ENCODE results near the gene BBC3.

The BBC3 gene

GRCh38 chr19:47236072-47236675, 5.2 kb upstream of the BBC3 start:
- FAIRE-seq (no peak), DNase-seq (ENCODE audit: extremely low spot score, insufficient read length, low read depth) (no peak)

- FAIRE-seq (peak; percentile 35), DNase-seq (ENCODE audit: extremely low spot score, insufficient read length, low read depth) (no peak)
Observed at GRCh38 chr19:47232422-47233211, 1.6 kb upstream of the BBC3 start.

- DNase-seq (ENCODE audit: extremely low spot score, insufficient read length, low read depth) (no peak), FAIRE-seq (peak; percentile 52)
Observed at GRCh38 chr19:47231215-47232054, 436 bp upstream of the BBC3 start.

GRCh38 chr19:47230054-47230920, 712 bp downstream of the BBC3 start:
- DNase-seq (ENCODE audit: extremely low spot score, insufficient read length, low read depth) (no peak), FAIRE-seq (no peak)

GRCh38 chr19:47229676-47230053, 1.3 kb downstream of the BBC3 start:
- no peak for DNase-seq (ENCODE audit: extremely low spot score, insufficient read length, low read depth)
- no peak for FAIRE-seq

- no peak for FAIRE-seq
Observed at GRCh38 chr19:47228937-47229675, 1.9 kb downstream of the BBC3 start.

GRCh38 chr19:47228168-47228936, 2.6 kb downstream of the BBC3 start:
- FAIRE-seq (no peak), DNase-seq (ENCODE audit: extremely low spot score, insufficient read length, low read depth) (no peak)

More at GRCh38 chr19:47228937-47229675, 1.9 kb downstream of the BBC3 start:
- DNase-seq (ENCODE audit: extremely low spot score, insufficient read length, low read depth), result no peak

GRCh38 chr19:47227352-47228167, 3.4 kb downstream of the BBC3 start:
- peak; percentile 5 for FAIRE-seq
- no peak for DNase-seq (ENCODE audit: extremely low spot score, insufficient read length, low read depth)

GRCh38 chr19:47226426-47227351, 4.3 kb downstream of the BBC3 start:
- DNase-seq (ENCODE audit: extremely low spot score, insufficient read length, low read depth) (no peak), FAIRE-seq (peak; percentile 84)

- DNase-seq (ENCODE audit: extremely low spot score, insufficient read length, low read depth) (peak; percentile 91), FAIRE-seq (peak; percentile 66)
Observed at GRCh38 chr19:47225746-47226425, 5.1 kb downstream of the BBC3 start.

- DNase-seq (ENCODE audit: extremely low spot score, insufficient read length, low read depth) (no peak), FAIRE-seq (no peak)
Observed at GRCh38 chr19:47221890-47222289, 9.1 kb downstream of the BBC3 start.

GRCh38 chr19:47221080-47221841, 9.7 kb downstream of the BBC3 start:
- FAIRE-seq, result no peak
- DNase-seq (ENCODE audit: extremely low spot score, insufficient read length, low read depth), result no peak

- DNase-seq (ENCODE audit: extremely low spot score, insufficient read length, low read depth) (no peak), FAIRE-seq (no peak)
Observed at GRCh38 chr19:47215581-47215980, 15.4 kb downstream of the BBC3 start.

GRCh38 chr19:47210689-47211316, 20.2 kb downstream of the BBC3 start:
- FAIRE-seq, result peak; percentile 90
- no peak for DNase-seq (ENCODE audit: extremely low spot score, insufficient read length, low read depth)

- DNase-seq (ENCODE audit: extremely low spot score, insufficient read length, low read depth) (no peak), FAIRE-seq (no peak)
Observed at GRCh38 chr19:47210180-47210490, 20.9 kb downstream of the BBC3 start.
